ENCODE measurements around the gene ZNF503. TPM values are rescaled to one million over a fixed set of nuclear protein-coding genes. Genes with fewer than 3 reads are reported as not detected.

The ZNF503 gene
- total and polyA plus RNA-seq, 2 donors from 2014 or later: 34.7 to 45.8 TPM

GRCh38 chr10:75395932-75396630, 5.5 kb downstream of the ZNF503 start:
- Histone ChIP-seq H3K9me3 (ENCODE audit: control insufficient read depth in 2 of 3, insufficient read depth in 1 of 3, low read length in 3 of 3) (no peaks in the 10 kb centered on the region), H3K9ac (ENCODE audit: low read length in 3 of 3) (peak overlapping the region in 2 of 3 donors; percentile 77 to 78), H3K27me3 (ENCODE audit: control insufficient read depth, insufficient read depth, low read length) (no peaks in the 10 kb centered on the region), H3K4me3 (ENCODE audit: low read length in 3 of 3) (peak overlapping the region; percentile 30 to 88 (median 70)), H3K4me1 (ENCODE audit: control insufficient read depth in 2 of 3, insufficient read depth in 2 of 3, low read depth in 1 of 3, low read length in 3 of 3) (peaks cover 0 to 7% (median 0%) of the 10 kb centered on the region in 3 donors), H3K36me3 (ENCODE audit: control insufficient read depth in 2 of 3, insufficient read depth in 3 of 3, low read length in 3 of 3) (peaks cover 0 to 9% (median 0%) of the 10 kb centered on the region in 3 donors), H3K27ac (ENCODE audit: low read depth in 2 of 2, low read length in 2 of 2) (peak overlapping the region; percentile 92 to 93)
- intact Hi-C loops (cut with DNase I): loop anchor here (10.0 kb wide), 1 partner anchor 909 kb away; no protein-coding TSS in a partner anchor
- no peak for TF ChIP-seq CTCF (IDR thresholded peaks at IDR 0.05; ENCODE audit: borderline replicate concordance, extremely low read depth, insufficient read depth)
- FAIRE-seq: no peak
- DNase-seq: peak; percentile 76 to 88 (median 83)

GRCh38 chr10:75395066-75395931, 6.3 kb downstream of the ZNF503 start:
- FAIRE-seq: no peak
- Histone ChIP-seq H3K27me3 (ENCODE audit: control insufficient read depth, insufficient read depth, low read length) (no peaks in the 10 kb centered on the region), H3K36me3 (ENCODE audit: control insufficient read depth in 2 of 3, insufficient read depth in 3 of 3, low read length in 3 of 3) (peaks cover 0 to 8% (median 0%) of the 10 kb centered on the region in 3 donors), H3K4me3 (ENCODE audit: low read length in 3 of 3) (peak overlapping the region; percentile 28 to 88 (median 70)), H3K9ac (ENCODE audit: low read length in 3 of 3) (peak overlapping the region in 2 of 3 donors; percentile 77 to 78), H3K4me1 (ENCODE audit: control insufficient read depth in 2 of 3, insufficient read depth in 2 of 3, low read depth in 1 of 3, low read length in 3 of 3) (peaks cover 0 to 7% (median 0%) of the 10 kb centered on the region in 3 donors), H3K9me3 (ENCODE audit: control insufficient read depth in 2 of 3, insufficient read depth in 1 of 3, low read length in 3 of 3) (no peaks in the 10 kb centered on the region), H3K27ac (ENCODE audit: low read depth in 2 of 2, low read length in 2 of 2) (peak overlapping the region; percentile 92 to 93)
- intact Hi-C loops (cut with DNase I): loop anchor here (10.0 kb wide), 1 partner anchor 910 kb away; no protein-coding TSS in a partner anchor
- DNase-seq: peak; percentile 81 to 90 (median 88)
- TF ChIP-seq CTCF (IDR thresholded peaks at IDR 0.05; ENCODE audit: borderline replicate concordance, extremely low read depth, insufficient read depth): peak; percentile 70

- Histone ChIP-seq H3K4me3 (ENCODE audit: low read length in 3 of 3) (no peak overlapping the region), H3K27me3 (ENCODE audit: control insufficient read depth, insufficient read depth, low read length) (no peaks in the 10 kb centered on the region), H3K27ac (ENCODE audit: low read depth in 2 of 2, low read length in 2 of 2) (no peak overlapping the region), H3K9ac (ENCODE audit: low read length in 3 of 3) (no peak overlapping the region), H3K36me3 (ENCODE audit: control insufficient read depth in 2 of 3, insufficient read depth in 3 of 3, low read length in 3 of 3) (peaks cover 0 to 5% (median 0%) of the 10 kb centered on the region in 3 donors), H3K4me1 (ENCODE audit: control insufficient read depth in 2 of 3, insufficient read depth in 2 of 3, low read depth in 1 of 3, low read length in 3 of 3) (peaks cover 0 to 7% (median 0%) of the 10 kb centered on the region in 3 donors), H3K9me3 (ENCODE audit: control insufficient read depth in 2 of 3, insufficient read depth in 1 of 3, low read length in 3 of 3) (no peaks in the 10 kb centered on the region)
- TF ChIP-seq CTCF (IDR thresholded peaks at IDR 0.05; ENCODE audit: borderline replicate concordance, extremely low read depth, insufficient read depth): no peak
- DNase-seq: peak in 3 of 5 donors; percentile 15 to 61 (median 34)
- intact Hi-C loops (cut with DNase I): loop anchor here (10.0 kb wide), 1 partner anchor 911 kb away; no protein-coding TSS in a partner anchor
- FAIRE-seq: no peak
Observed at GRCh38 chr10:75394221-75394620, 7.3 kb downstream of the ZNF503 start.
